T1000 (cell line): ENCODE measurements around the gene ARHGEF1.

ENCODE experiments used
- DNase-seq: peaks from one replicate; lab custom pipeline; 2025; ENCODE audit warnings: mixed read lengths; lab: John Stamatoyannopoulos, UW

Gene ARHGEF1

DNA sequence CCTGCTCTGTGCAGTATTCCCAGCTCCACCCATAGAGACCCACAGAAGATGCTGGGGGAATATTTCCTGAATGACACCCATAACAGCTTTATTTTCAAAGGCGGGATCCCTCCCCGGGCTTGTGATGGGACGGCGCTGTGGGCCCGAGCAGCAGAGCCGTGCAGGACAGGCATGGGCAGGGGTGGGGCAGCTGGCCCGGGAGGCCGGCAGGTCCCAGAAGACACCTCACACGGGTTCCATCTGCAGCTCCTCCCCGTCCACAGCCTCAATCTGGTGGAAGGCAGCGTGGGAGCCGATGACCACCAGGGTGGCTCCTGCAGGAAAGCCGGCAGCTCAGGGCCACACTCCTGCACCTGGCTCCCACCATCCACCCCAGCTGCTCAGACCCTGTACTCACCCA is 73.6 kb downstream of the ARHGEF1 start:
- DNase-seq: no peak
